Measurements from ENCODE around the gene CHMP3.

CHMP3 gene

DNA sequence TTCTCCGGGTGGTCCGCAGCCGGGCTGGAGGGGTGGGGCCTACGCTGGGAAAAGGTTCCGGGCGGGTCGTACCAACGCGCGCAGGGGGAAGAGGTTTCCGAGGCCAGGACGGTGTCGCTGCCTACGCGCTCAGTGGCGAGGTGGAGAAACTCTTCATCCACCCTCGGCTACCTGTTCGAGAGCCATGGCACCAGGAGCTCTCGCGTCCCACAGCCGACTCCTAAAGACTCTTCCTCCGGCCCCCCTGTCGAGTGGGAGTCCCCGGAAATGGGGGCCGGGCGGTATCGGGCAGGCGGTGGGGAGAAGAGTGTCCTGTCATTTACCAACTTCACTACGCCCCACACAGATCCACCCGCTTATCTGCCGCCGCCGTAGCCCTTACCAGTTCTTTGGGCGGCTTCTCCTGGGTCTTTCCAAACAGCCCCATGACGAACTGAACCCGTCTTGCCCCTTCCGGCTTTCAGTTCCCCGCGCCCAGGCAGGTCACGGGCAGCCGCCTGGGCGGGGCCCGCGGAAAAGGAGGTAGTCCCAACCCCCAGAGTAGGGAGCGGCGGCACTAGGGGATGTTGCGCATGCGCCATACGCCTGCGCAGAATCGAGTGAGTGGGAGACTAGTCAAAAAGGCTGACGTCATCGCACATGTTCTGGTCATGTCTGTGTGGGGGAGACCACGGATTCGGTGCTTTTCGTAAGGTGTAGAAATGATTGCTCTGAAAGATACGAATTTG, at the start of gene CHMP3:
CHMP3 (minus strand) TSS at position 522 of the 728 bp plus-strand sequence; CDS start at position 427, 95 bp downstream.
- TF ChIP-seq, protein P1, sequence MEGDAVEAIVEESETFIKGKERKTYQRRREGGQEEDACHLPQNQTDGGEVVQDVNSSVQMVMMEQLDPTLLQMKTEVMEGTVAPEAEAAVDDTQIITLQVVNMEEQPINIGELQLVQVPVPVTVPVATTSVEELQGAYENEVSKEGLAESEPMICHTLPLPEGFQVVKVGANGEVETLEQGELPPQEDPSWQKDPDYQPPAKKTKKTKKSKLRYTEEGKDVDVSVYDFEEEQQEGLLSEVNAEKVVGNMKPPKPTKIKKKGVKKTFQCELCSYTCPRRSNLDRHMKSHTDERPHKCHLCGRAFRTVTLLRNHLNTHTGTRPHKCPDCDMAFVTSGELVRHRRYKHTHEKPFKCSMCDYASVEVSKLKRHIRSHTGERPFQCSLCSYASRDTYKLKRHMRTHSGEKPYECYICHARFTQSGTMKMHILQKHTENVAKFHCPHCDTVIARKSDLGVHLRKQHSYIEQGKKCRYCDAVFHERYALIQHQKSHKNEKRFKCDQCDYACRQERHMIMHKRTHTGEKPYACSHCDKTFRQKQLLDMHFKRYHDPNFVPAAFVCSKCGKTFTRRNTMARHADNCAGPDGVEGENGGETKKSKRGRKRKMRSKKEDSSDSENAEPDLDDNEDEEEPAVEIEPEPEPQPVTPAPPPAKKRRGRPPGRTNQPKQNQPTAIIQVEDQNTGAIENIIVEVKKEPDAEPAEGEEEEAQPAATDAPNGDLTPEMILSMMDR (conservative IDR thresholded peaks at IDR 0.05) = no peak
- TF ChIP-seq ZFX (IDR thresholded peaks at IDR 0.05) = no peak
- peak within 1 kb of the TSS; percentile 94 for H3K27ac ChIP-seq

DNA sequence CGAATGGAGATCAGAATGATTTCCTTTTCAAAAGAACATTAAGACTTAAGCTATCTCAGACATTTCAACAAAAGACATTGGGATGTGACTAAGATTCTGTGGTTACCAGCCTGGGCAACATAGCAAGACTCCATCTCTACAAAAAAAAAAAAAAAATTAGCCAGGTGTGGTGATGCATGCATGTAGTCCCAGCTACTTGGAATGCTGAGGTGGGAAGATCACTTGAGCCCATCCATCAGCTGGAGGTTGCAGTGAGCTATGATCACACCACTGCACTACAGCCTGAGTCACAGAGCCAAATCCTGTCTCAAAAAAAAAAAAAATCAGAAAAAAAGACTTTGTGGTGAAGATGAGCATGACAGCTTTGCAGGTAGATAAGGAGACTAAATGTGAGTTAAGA, 47.6 kb upstream of the CHMP3 start:
- no peak overlapping the region for H3K27ac ChIP-seq
- TF ChIP-seq, protein P1 (conservative IDR thresholded peaks at IDR 0.05) = no peak
- TF ChIP-seq ZFX (IDR thresholded peaks at IDR 0.05) = no peak

DNA sequence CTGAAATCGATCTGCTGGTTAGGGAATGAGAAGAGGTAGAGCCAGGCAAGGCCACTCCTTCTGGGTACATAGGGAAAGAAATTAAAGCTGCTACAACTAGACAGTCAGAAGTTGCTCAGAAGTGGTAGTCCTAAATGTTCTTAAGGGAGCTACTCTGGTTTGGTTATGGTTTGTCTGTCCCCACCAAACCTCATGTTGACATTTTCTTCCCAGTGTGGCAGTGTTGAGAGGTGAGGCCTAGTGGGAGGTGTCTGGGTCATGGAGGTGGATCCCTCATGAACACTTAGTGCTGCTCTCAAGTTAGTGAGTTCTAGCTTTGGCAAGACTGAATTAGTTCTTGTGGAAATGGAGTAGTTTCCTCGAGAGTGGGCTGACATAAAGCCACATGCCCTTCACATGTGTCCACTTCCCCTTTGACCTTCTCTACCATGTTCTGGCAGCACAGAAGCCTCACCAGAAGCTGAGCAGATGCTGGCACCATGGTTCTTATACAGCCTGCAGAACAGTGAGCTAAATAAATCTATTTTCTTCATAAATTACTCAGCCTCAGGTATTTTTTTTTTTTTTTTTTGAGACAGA, 45.7 kb upstream of the CHMP3 start:
- H3K27ac ChIP-seq = no peak overlapping the region
- no peak for TF ChIP-seq ZFX (IDR thresholded peaks at IDR 0.05)
- TF ChIP-seq, protein P1 (conservative IDR thresholded peaks at IDR 0.05) = no peak

DNA sequence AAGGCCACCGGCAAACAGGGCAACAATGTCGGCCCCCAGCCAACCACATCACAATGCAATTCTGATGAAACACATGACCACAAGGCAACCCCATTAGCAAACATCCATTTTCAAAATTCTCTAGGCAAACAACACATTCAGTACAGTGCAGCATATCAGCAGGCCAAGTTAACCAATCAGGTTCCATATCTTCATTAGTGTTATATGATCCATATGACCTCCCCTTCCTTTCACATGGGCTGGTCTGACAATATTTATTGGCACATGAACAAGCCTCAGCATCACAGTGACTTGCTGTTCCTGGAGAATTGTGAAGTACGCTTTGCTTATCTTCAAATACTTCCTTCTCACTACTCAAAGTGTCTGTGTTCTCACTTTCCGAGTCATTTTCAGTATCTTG, 40.7 kb upstream of the CHMP3 start:
- H3K27ac ChIP-seq = no peak overlapping the region
- TF ChIP-seq, protein P1 (conservative IDR thresholded peaks at IDR 0.05) = no peak
- no peak for TF ChIP-seq ZFX (IDR thresholded peaks at IDR 0.05)

DNA sequence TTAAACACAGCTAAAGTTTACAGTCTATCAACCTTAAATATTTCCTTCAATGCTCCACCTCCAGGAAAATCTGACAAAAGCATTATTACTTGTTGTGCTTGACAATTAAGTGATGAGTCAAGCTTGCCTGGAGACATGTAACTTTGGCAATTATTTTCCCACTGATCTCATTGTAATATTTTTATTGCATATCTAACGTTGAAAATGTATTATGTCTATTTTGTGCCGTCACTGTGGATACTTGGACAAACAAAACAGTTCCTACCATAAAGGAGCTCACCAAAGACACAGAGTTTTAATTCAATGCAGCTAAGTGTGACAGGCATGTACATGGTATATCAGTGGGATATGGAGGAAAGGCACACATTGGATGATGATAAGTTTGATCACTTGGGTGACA, 35.7 kb upstream of the CHMP3 start:
- no peak overlapping the region for H3K27ac ChIP-seq
- TF ChIP-seq ZFX (IDR thresholded peaks at IDR 0.05) = no peak
- TF ChIP-seq, protein P1 (conservative IDR thresholded peaks at IDR 0.05) = no peak

DNA sequence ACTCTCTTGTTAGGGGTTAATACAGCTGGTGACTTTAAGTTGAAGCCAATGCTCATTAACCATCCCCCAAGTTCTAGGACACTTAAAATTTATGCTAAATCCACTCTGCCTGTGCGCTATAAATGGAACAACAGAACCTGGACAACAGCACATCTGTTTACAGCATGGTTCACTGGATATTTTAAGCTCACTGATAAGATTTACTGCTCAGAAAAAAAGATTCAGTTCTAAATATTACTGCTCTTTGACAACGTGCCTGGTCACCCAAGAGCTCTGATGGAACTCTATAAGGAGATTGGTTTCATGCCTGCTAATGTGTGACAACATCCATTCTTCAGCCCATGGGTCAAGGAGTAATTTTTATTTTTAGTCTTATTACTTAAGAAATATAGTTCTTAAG, 32.9 kb upstream of the CHMP3 start:
- no peak for TF ChIP-seq ZFX (IDR thresholded peaks at IDR 0.05)
- TF ChIP-seq, protein P1 (conservative IDR thresholded peaks at IDR 0.05) = no peak
- no peak overlapping the region for H3K27ac ChIP-seq

DNA sequence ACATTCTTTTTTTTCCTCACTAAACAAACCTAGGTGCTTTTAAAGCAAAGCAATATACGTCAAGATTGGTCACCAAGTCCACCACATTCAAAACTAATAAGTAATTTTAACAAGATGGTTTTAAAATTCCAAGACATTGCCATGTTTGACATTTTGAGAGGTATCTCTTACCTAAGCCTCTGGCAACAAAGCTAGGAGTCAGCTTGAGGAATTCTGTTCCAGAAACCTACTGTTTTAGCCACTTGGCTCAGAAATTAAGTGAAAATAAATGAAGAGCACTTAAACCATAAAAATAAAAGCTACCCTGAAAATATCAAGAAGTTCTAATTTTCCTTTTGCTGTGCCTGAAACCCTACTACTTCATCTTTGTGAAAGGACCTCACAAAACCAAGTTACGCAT, 30.0 kb upstream of the CHMP3 start:
- TF ChIP-seq ZFX (IDR thresholded peaks at IDR 0.05) = no peak
- TF ChIP-seq, protein P1 (conservative IDR thresholded peaks at IDR 0.05) = no peak
- no peak overlapping the region for H3K27ac ChIP-seq
